ENCODE results near the gene SASH3.

The SASH3 gene

GRCh38 chrX:129833153-129833990 lies 53.6 kb downstream of the SASH3 start:
- H3K27me3 ChIP-seq (ENCODE audit: insufficient read depth, insufficient read length), result no peaks in the 10 kb centered on the region
- H3K9ac ChIP-seq (ENCODE audit: insufficient read length, low read depth), result no peak overlapping the region
- DNase-seq (ENCODE audit: low read depth, low spot score), result no peak
- H3K4me1 ChIP-seq (ENCODE audit: insufficient read depth, insufficient read length), result no peaks in the 10 kb centered on the region
- no peaks in the 10 kb centered on the region for H3K9me3 ChIP-seq (ENCODE audit: insufficient read depth, low read length)
- TF ChIP-seq SUZ12 (IDR thresholded peaks at IDR 0.05; ENCODE audit: extremely low read depth, insufficient read depth, insufficient read length) (no peak), ZNF274 (IDR thresholded peaks at IDR 0.05; ENCODE audit: low read depth, low read length) (no peak), YY1 (IDR thresholded peaks at IDR 0.05; ENCODE audit: insufficient read depth, insufficient read length) (no peak)
- peaks cover 16% of the 10 kb centered on the region for H3K36me3 ChIP-seq (ENCODE audit: insufficient read depth, insufficient read length, low read length)
- no peak overlapping the region for H3K4me3 ChIP-seq (ENCODE audit: insufficient read length, low read depth)

GRCh38 chrX:129836827-129837226 lies 57.1 kb downstream of the SASH3 start:
- no peak overlapping the region for H3K9ac ChIP-seq (ENCODE audit: insufficient read length, low read depth)
- no peaks in the 10 kb centered on the region for H3K27me3 ChIP-seq (ENCODE audit: insufficient read depth, insufficient read length)
- no peak for TF ChIP-seq SUZ12 (IDR thresholded peaks at IDR 0.05; ENCODE audit: extremely low read depth, insufficient read depth, insufficient read length)
- TF ChIP-seq ZNF274 (IDR thresholded peaks at IDR 0.05; ENCODE audit: low read depth, low read length), result no peak
- no peak for TF ChIP-seq YY1 (IDR thresholded peaks at IDR 0.05; ENCODE audit: insufficient read depth, insufficient read length)
- DNase-seq (ENCODE audit: low read depth, low spot score), result no peak
- no peaks in the 10 kb centered on the region for H3K9me3 ChIP-seq (ENCODE audit: insufficient read depth, low read length)
- no peak overlapping the region for H3K4me3 ChIP-seq (ENCODE audit: insufficient read length, low read depth)
- peaks cover 21% of the 10 kb centered on the region for H3K36me3 ChIP-seq (ENCODE audit: insufficient read depth, insufficient read length, low read length)
- no peaks in the 10 kb centered on the region for H3K4me1 ChIP-seq (ENCODE audit: insufficient read depth, insufficient read length)

- H3K27me3 ChIP-seq (ENCODE audit: insufficient read depth, insufficient read length), result no peaks in the 10 kb centered on the region
- no peak overlapping the region for H3K9ac ChIP-seq (ENCODE audit: insufficient read length, low read depth)
- H3K9me3 ChIP-seq (ENCODE audit: insufficient read depth, low read length), result no peaks in the 10 kb centered on the region
- peaks cover 22% of the 10 kb centered on the region for H3K36me3 ChIP-seq (ENCODE audit: insufficient read depth, insufficient read length, low read length)
- H3K4me3 ChIP-seq (ENCODE audit: insufficient read length, low read depth), result no peak overlapping the region
- TF ChIP-seq SUZ12 (IDR thresholded peaks at IDR 0.05; ENCODE audit: extremely low read depth, insufficient read depth, insufficient read length), result no peak
- TF ChIP-seq ZNF274 (IDR thresholded peaks at IDR 0.05; ENCODE audit: low read depth, low read length), result no peak
- H3K4me1 ChIP-seq (ENCODE audit: insufficient read depth, insufficient read length), result no peaks in the 10 kb centered on the region
- DNase-seq (ENCODE audit: low read depth, low spot score), result no peak
Observed at GRCh38 chrX:129840344-129840743, 60.6 kb downstream of the SASH3 start.

GRCh38 chrX:129842510-129843208 lies 62.9 kb downstream of the SASH3 start:
- no peaks in the 10 kb centered on the region for H3K9me3 ChIP-seq (ENCODE audit: insufficient read depth, low read length)
- H3K4me3 ChIP-seq (ENCODE audit: insufficient read length, low read depth), result peak overlapping the region; percentile 54
- H3K4me1 ChIP-seq (ENCODE audit: insufficient read depth, insufficient read length), result no peaks in the 10 kb centered on the region
- TF ChIP-seq YY1 (IDR thresholded peaks at IDR 0.05; ENCODE audit: insufficient read depth, insufficient read length) (no peak), SUZ12 (IDR thresholded peaks at IDR 0.05; ENCODE audit: extremely low read depth, insufficient read depth, insufficient read length) (no peak), ZNF274 (IDR thresholded peaks at IDR 0.05; ENCODE audit: low read depth, low read length) (no peak)
- peak overlapping the region; percentile 76 for H3K9ac ChIP-seq (ENCODE audit: insufficient read length, low read depth)
- H3K27me3 ChIP-seq (ENCODE audit: insufficient read depth, insufficient read length), result no peaks in the 10 kb centered on the region
- no peak for DNase-seq (ENCODE audit: low read depth, low spot score)
- peaks cover 13% of the 10 kb centered on the region for H3K36me3 ChIP-seq (ENCODE audit: insufficient read depth, insufficient read length, low read length)

- H3K9me3 ChIP-seq (ENCODE audit: insufficient read depth, low read length), result no peaks in the 10 kb centered on the region
Observed at GRCh38 chrX:129843209-129843458, 63.4 kb downstream of the SASH3 start.

GRCh38 chrX:129843459-129844306 lies 63.9 kb downstream of the SASH3 start, which contains the start of gene ZDHHC9:
Gene ZDHHC9 (minus strand): TSS chrX:129843886. CDS start chrX:129841945, 1,941 bp downstream.
- Histone ChIP-seq H3K4me3 (ENCODE audit: insufficient read length, low read depth) (peak within 1 kb of the TSS; percentile 54), H3K27me3 (ENCODE audit: insufficient read depth, insufficient read length) (no peaks in the 10 kb centered on the region), H3K4me1 (ENCODE audit: insufficient read depth, insufficient read length) (no peaks in the 10 kb centered on the region), H3K36me3 (ENCODE audit: insufficient read depth, insufficient read length, low read length) (peaks cover 11% of the 10 kb centered on the region), H3K9me3 (ENCODE audit: insufficient read depth, low read length) (no peaks in the 10 kb centered on the region), H3K9ac (ENCODE audit: insufficient read length, low read depth) (peak within 1 kb of the TSS; percentile 76)
- DNase-seq (ENCODE audit: low read depth, low spot score), result peak; percentile 60
- TF ChIP-seq ZNF274 (IDR thresholded peaks at IDR 0.05; ENCODE audit: low read depth, low read length), result no peak
- TF ChIP-seq SUZ12 (IDR thresholded peaks at IDR 0.05; ENCODE audit: extremely low read depth, insufficient read depth, insufficient read length), result no peak
- TF ChIP-seq YY1 (IDR thresholded peaks at IDR 0.05; ENCODE audit: insufficient read depth, insufficient read length), result no peak

More at GRCh38 chrX:129843209-129843458, 63.4 kb downstream of the SASH3 start:
- Histone ChIP-seq H3K36me3 (ENCODE audit: insufficient read depth, insufficient read length, low read length) (peaks cover 11% of the 10 kb centered on the region), H3K9ac (ENCODE audit: insufficient read length, low read depth) (peak overlapping the region; percentile 76), H3K4me3 (ENCODE audit: insufficient read length, low read depth) (peak overlapping the region; percentile 54), H3K4me1 (ENCODE audit: insufficient read depth, insufficient read length) (no peaks in the 10 kb centered on the region), H3K27me3 (ENCODE audit: insufficient read depth, insufficient read length) (no peaks in the 10 kb centered on the region)
- no peak for DNase-seq (ENCODE audit: low read depth, low spot score)
- no peak for TF ChIP-seq ZNF274 (IDR thresholded peaks at IDR 0.05; ENCODE audit: low read depth, low read length)
- TF ChIP-seq YY1 (IDR thresholded peaks at IDR 0.05; ENCODE audit: insufficient read depth, insufficient read length), result no peak
- TF ChIP-seq SUZ12 (IDR thresholded peaks at IDR 0.05; ENCODE audit: extremely low read depth, insufficient read depth, insufficient read length), result no peak

All from NT2/D1 (cell line).